Testis (tissue), 3 donors: Measurements from ENCODE around the gene CEMIP2. TPM values are rescaled to one million over a fixed set of nuclear protein-coding genes. Genes with fewer than 3 reads are reported as not detected.
"Not testable (repeated sequence)": the region's sequence is repeated elsewhere in the genome, so short reads cannot be mapped to it uniquely, and the experiment has no call there.

ENCODE experiments used
- DNase-seq: peaks from one replicate; pipeline ENCODE4 v3.0.0-alpha.2; 2019
- H3K27ac ChIP-seq, 2 donors: fragments of 200-600 bp; sonication (generic); one replicate each; pipeline ENCODE4 v1.5.1; 2019
- H3K27me3 ChIP-seq: fragments of 200-600 bp; sonication (generic); one replicate; pipeline ENCODE4 v1.5.1; 2019
- H3K36me3 ChIP-seq: fragments of 200-600 bp; sonication (generic); one replicate; pipeline ENCODE4 v1.5.1; 2017; ENCODE audit warnings: low read depth; ENCODE audit errors: missing control alignments
- H3K4me1 ChIP-seq: fragments of 200-600 bp; sonication (generic); one replicate; pipeline ENCODE4 v1.5.1; 2019
- H3K4me3 ChIP-seq, 2 donors: fragments of 200-600 bp; sonication (generic); one replicate each; pipeline ENCODE4 v1.5.1; 2017 to 2019
- H3K9me3 ChIP-seq: fragments of 200-600 bp; sonication (generic); one replicate; pipeline ENCODE4 v1.5.1; 2017
- CTCF ChIP-seq, 3 experiments: fragments of 450-650 bp in 2 of 3; fragments of 200-600 bp in 1 of 3; sonication (generic) in 1 of 3; IDR thresholded peaks; one replicate each; pipeline ENCODE4 v1.5.1; 2016 to 2019; ENCODE audit warnings: antibody characterized with exemption in 3 of 3, mild to moderate bottlenecking in 2 of 3, moderate library complexity in 1 of 3
- POLR2A ChIP-seq: fragments of 450-650 bp; IDR thresholded peaks from one replicate; pipeline ENCODE4 v1.6.1; 2017; ENCODE audit warnings: antibody characterized with exemption, mild to moderate bottlenecking, moderate library complexity
- WGBS, 2 donors: methylation state at CpG; one replicate each; pipeline ENCODE4 v1.1.5; 2018; 5-methylcytosine and 5-hydroxymethylcytosine counted together
- intact Hi-C: fragments of 100-400 bp; cut with DNase I; formaldehyde crosslinking; loops from one replicate; pipeline ENCODE4 v1.15.1; 2023; ENCODE audit warnings: low total_unique reads
- polyA plus RNA-seq: library from polyadenylated mRNA; stranded (reverse); fragments of 350-450 nt; fragmentation: Illumina TruSeq; extraction: RNeasy Lipid Tissue Mini Kit (QIAGEN cat#74804); gene quantifications from one replicate; pipeline ENCODE4 v1.2.3, GENCODE V29; 2014; ENCODE audit warnings: low read depth, low replicate concordance; ENCODE audit not compliant: insufficient read depth
- total RNA-seq, 2 donors: library from RNA; depleted of rRNA; stranded (reverse); fragments of >200 nt; gene quantifications; one replicate each; pipeline ENCODE4 v1.2.3, GENCODE V29; 2016

Gene CEMIP2
- total and polyA plus RNA-seq, 3 donors from 2014 or later: 18.3 to 146 (median 109) TPM

- WGBS, 2 donors: 39 to 59% methylated on average over 2 of the region's 2 CpGs
- no peak overlapping the region for H3K4me3 ChIP-seq
- no peak for DNase-seq
- no peak overlapping the region for H3K27ac ChIP-seq
- intact Hi-C loops: no loop called here
- H3K4me1 ChIP-seq: no peaks in the 10 kb centered on the region
- no peaks in the 10 kb centered on the region for H3K27me3 ChIP-seq
- H3K9me3 ChIP-seq: no peaks in the 10 kb centered on the region
- H3K36me3 ChIP-seq: no peaks in the 10 kb centered on the region
- TF ChIP-seq CTCF (IDR thresholded peaks at IDR 0.05) (no peak), POLR2A (no peak)
These were observed 105.1 kb downstream of the CEMIP2 start for GRCh38 chr9:71663216-71663615.

GRCh38 chr9:71662082-71662481 is 106.2 kb downstream of the CEMIP2 start:
- intact Hi-C loops: no loop called here
- Histone ChIP-seq H3K4me1 (no peaks in the 10 kb centered on the region), H3K36me3 (no peaks in the 10 kb centered on the region), H3K4me3 (no peak overlapping the region), H3K27me3 (no peaks in the 10 kb centered on the region), H3K9me3 (no peaks in the 10 kb centered on the region), H3K27ac (no peak overlapping the region)
- 83 to 94% methylated on average over 3 of the region's 3 CpGs for WGBS, 2 donors
- no peak for DNase-seq
- TF ChIP-seq CTCF (IDR thresholded peaks at IDR 0.05) (no peak), POLR2A (no peak)

GRCh38 chr9:71657276-71657675 is 111.0 kb downstream of the CEMIP2 start:
- 90 to 98% methylated on average over 4 of the region's 4 CpGs for WGBS, 2 donors
- H3K36me3 ChIP-seq, intact Hi-C loops, H3K4me3 ChIP-seq, H3K27ac ChIP-seq, H3K4me1 ChIP-seq, H3K9me3 ChIP-seq, DNase-seq, H3K27me3 ChIP-seq: not testable (repeated sequence)

DNA sequence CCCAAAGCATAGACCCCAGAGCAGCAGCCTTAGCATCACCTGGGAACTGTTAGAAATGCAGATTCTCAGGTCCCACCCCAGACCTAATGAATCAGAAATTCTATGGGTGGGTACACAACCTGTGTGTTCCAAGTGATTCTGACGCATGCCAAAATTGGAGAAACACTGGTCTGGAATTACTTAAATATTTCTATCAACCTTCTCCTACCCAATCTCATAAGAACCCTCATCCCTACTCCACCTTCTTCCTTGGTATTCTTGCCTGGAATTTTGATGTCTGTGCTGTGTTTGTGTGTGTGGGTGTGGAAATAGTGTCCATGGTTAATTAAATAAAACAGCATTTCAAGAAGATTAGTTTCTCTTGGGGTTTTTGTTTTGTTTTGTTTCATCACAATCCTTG is 111.8 kb downstream of the CEMIP2 start:
- H3K27ac ChIP-seq: no peak overlapping the region
- no peak for DNase-seq
- intact Hi-C loops: no loop called here
- H3K27me3 ChIP-seq: no peaks in the 10 kb centered on the region
- TF ChIP-seq POLR2A: no peak
- TF ChIP-seq CTCF (IDR thresholded peaks at IDR 0.05): no peak
- no peaks in the 10 kb centered on the region for H3K4me1 ChIP-seq
- no peak overlapping the region for H3K4me3 ChIP-seq
- no peaks in the 10 kb centered on the region for H3K36me3 ChIP-seq
- 96 to 100% methylated on average over 1 of the region's 1 CpG for WGBS, 2 donors
- no peaks in the 10 kb centered on the region for H3K9me3 ChIP-seq

- WGBS, 2 donors: 70 to 94% methylated on average over 1 of the region's 1 CpG
- TF ChIP-seq CTCF (IDR thresholded peaks at IDR 0.05): no peak
- TF ChIP-seq POLR2A: no peak
These were observed 112.5 kb downstream of the CEMIP2 start for GRCh38 chr9:71655778-71656177.

More at GRCh38 chr9:71655778-71656177, 112.5 kb downstream of the CEMIP2 start:
- no peaks in the 10 kb centered on the region for H3K27me3 ChIP-seq
- no peaks in the 10 kb centered on the region for H3K9me3 ChIP-seq
- no peak for DNase-seq
- H3K4me1 ChIP-seq: no peaks in the 10 kb centered on the region
- H3K27ac ChIP-seq: no peak overlapping the region
- intact Hi-C loops: no loop called here
- no peaks in the 10 kb centered on the region for H3K36me3 ChIP-seq
- H3K4me3 ChIP-seq: no peak overlapping the region
